ENCODE data around the gene XXYLT1. TPM values are rescaled to one million over a fixed set of nuclear protein-coding genes. Genes with fewer than 3 reads are reported as not detected.

Gene XXYLT1
- total RNA-seq, 1 experiment from 2014 or later: 25.5 TPM

DNA sequence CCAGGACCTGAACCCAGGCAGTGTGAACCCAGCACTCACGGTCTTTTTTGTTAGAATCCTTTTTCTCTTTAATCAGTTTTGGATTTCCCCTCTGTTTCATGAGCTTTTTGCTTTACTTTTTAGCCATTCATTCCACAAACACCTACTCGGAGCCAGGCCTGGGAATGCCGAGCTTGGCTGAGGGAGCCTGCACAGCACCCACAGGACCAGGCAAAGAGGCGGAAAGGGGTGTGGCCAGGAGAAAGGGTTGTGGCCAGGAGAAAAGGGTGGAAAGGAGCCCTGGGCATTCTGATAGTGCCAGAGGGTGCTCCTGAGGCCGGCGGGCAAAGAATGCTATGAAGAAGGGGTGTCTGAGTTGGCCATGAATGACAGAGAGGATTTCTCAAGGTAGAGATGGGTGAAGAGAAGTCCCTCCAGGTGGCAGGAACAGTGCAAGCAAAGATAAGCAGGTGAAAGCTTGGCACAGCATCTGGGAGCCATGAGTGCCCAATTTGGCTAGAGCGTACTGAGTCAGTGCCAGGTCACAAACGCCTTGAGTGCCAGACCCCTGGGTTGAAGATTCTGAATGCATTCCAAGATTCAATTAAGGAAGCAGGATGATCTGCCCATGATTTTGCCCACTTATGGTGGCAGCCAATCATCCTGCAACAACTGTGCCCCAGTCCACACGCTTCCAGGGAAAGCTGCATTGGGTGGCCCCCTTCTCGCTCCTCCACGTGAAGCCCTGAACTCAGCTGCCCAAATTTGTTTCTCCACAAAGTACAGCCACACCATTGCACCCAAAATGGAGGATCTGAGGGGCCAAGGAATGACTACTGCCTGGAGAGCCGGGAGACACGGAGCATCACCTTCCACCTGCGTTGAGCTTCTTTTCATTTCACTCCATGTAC lies 157.2 kb downstream of the XXYLT1 start:
- DNase-seq: no peak
- TF ChIP-seq EZH2 (IDR thresholded peaks at IDR 0.05; ENCODE audit: low read length, unreplicated experiment): no peak
- no peak for TF ChIP-seq EZH2phosphoT487 (IDR thresholded peaks at IDR 0.05; ENCODE audit: borderline replicate concordance, low read length)
- TF ChIP-seq, protein P1, sequence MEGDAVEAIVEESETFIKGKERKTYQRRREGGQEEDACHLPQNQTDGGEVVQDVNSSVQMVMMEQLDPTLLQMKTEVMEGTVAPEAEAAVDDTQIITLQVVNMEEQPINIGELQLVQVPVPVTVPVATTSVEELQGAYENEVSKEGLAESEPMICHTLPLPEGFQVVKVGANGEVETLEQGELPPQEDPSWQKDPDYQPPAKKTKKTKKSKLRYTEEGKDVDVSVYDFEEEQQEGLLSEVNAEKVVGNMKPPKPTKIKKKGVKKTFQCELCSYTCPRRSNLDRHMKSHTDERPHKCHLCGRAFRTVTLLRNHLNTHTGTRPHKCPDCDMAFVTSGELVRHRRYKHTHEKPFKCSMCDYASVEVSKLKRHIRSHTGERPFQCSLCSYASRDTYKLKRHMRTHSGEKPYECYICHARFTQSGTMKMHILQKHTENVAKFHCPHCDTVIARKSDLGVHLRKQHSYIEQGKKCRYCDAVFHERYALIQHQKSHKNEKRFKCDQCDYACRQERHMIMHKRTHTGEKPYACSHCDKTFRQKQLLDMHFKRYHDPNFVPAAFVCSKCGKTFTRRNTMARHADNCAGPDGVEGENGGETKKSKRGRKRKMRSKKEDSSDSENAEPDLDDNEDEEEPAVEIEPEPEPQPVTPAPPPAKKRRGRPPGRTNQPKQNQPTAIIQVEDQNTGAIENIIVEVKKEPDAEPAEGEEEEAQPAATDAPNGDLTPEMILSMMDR (conservative IDR thresholded peaks at IDR 0.05; ENCODE audit: low read depth, low read length): no peak
- ChIA-PET POLR2A (ENCODE audit: unreplicated experiment) (no interaction called here), CTCF (interaction anchor here (0.5 kb wide), 2 partner anchors 82 to 139 kb away, joined by 3 to 4 read pairs; no protein-coding TSS in a partner anchor)
- no peak overlapping the region for H3K9ac ChIP-seq (ENCODE audit: low read length)
- no peaks in the 10 kb centered on the region for H3K36me3 ChIP-seq (ENCODE audit: low read depth, low read length)
- ATAC-seq: no peak
- H3K4me1 ChIP-seq (ENCODE audit: insufficient read depth, low read length): peaks cover 16% of the 10 kb centered on the region
- H2AFZ ChIP-seq (ENCODE audit: low read length): no peak overlapping the region
- H3K79me2 ChIP-seq (ENCODE audit: low read length): no peaks in the 10 kb centered on the region
- H3F3A ChIP-seq (ENCODE audit: low read length, unreplicated experiment): no peaks in the 10 kb centered on the region
- no peaks in the 10 kb centered on the region for H3K9me3 ChIP-seq (ENCODE audit: low read length)
- no peaks in the 10 kb centered on the region for H4K20me1 ChIP-seq (ENCODE audit: low read length)
- BruUV-seq (replicated peaks): no TSS peak
- intact Hi-C loops (cut with micrococcal nuclease): no loop called here
- no peak overlapping the region for H3K27ac ChIP-seq (ENCODE audit: low read length)
- no peak overlapping the region for H3K4me3 ChIP-seq (ENCODE audit: low read length)
- no peaks in the 10 kb centered on the region for H3K27me3 ChIP-seq (ENCODE audit: low read length)
- H3K4me2 ChIP-seq (ENCODE audit: low read length): no peak overlapping the region
- no peaks in the 10 kb centered on the region for H3K9me2 ChIP-seq (replicated peaks; ENCODE audit: low read length)

DNA sequence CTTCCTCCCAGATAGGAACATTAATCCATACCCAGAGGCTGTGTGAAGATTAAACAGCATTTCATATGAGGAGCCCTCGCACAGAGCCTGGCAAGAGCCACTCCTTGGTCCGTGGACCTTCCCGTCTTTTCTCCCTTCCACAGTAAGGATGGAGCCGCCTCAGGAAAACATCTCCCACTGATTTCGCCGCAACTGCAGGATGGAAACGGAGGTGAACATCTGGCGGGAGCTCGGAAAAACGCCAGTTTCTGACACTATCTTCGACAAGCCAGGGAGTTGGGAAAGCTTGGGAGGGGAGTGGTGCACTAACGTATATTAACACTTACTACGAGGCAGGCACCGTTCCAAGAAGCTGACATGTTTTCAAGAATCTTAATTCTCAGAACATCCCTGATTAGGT lies 157.9 kb downstream of the XXYLT1 start:
- no peaks in the 10 kb centered on the region for H3F3A ChIP-seq (ENCODE audit: low read length, unreplicated experiment)
- no peaks in the 10 kb centered on the region for H4K20me1 ChIP-seq (ENCODE audit: low read length)
- no peaks in the 10 kb centered on the region for H3K36me3 ChIP-seq (ENCODE audit: low read depth, low read length)
- H3K9me2 ChIP-seq (replicated peaks; ENCODE audit: low read length): no peaks in the 10 kb centered on the region
- H3K4me3 ChIP-seq (ENCODE audit: low read length): no peak overlapping the region
- no peak for ATAC-seq
- H2AFZ ChIP-seq (ENCODE audit: low read length): no peak overlapping the region
- H3K9me3 ChIP-seq (ENCODE audit: low read length): no peaks in the 10 kb centered on the region
- TF ChIP-seq, protein P1 (conservative IDR thresholded peaks at IDR 0.05; ENCODE audit: low read depth, low read length): no peak
- TF ChIP-seq EZH2 (IDR thresholded peaks at IDR 0.05; ENCODE audit: low read length, unreplicated experiment) (no peak), EZH2phosphoT487 (IDR thresholded peaks at IDR 0.05; ENCODE audit: borderline replicate concordance, low read length) (no peak)
- H3K4me2 ChIP-seq (ENCODE audit: low read length): no peak overlapping the region
- peaks cover 8% of the 10 kb centered on the region for H3K4me1 ChIP-seq (ENCODE audit: insufficient read depth, low read length)
- ChIA-PET CTCF (no interaction called here), POLR2A (ENCODE audit: unreplicated experiment) (no interaction called here)
- no peak overlapping the region for H3K27ac ChIP-seq (ENCODE audit: low read length)
- BruUV-seq (replicated peaks): no TSS peak
- no peak overlapping the region for H3K9ac ChIP-seq (ENCODE audit: low read length)
- H3K27me3 ChIP-seq (ENCODE audit: low read length): no peaks in the 10 kb centered on the region
- intact Hi-C loops (cut with micrococcal nuclease): no loop called here
- H3K79me2 ChIP-seq (ENCODE audit: low read length): no peaks in the 10 kb centered on the region
- DNase-seq: no peak

DNA sequence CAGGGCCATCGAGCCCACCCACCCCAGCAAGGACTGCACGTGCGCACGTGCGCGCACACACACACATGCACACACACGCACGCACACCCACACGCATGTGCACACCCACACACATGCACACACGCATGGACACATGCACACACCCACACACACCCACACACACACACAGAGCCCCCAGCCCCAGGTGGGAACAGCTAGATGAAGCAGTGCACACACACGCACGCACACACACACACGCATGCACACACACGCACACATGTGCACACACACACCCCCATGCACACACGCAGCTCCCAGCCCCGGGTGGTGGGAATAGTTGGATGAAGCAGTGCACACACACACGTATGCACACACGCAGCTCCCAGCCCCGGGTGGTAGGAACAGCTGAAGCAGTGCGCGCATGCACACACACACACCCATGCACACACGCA lies 158.6 kb downstream of the XXYLT1 start:
- intact Hi-C loops (cut with micrococcal nuclease): no loop called here
- H3K36me3 ChIP-seq (ENCODE audit: low read depth, low read length): no peaks in the 10 kb centered on the region
- ATAC-seq: no peak
- no peak for DNase-seq
- H3K27me3 ChIP-seq (ENCODE audit: low read length): no peaks in the 10 kb centered on the region
- no peaks in the 10 kb centered on the region for H3F3A ChIP-seq (ENCODE audit: low read length, unreplicated experiment)
- H2AFZ ChIP-seq (ENCODE audit: low read length): no peak overlapping the region
- no peaks in the 10 kb centered on the region for H3K79me2 ChIP-seq (ENCODE audit: low read length)
- TF ChIP-seq EZH2phosphoT487 (IDR thresholded peaks at IDR 0.05; ENCODE audit: borderline replicate concordance, low read length) (no peak), EZH2 (IDR thresholded peaks at IDR 0.05; ENCODE audit: low read length, unreplicated experiment) (no peak)
- TF ChIP-seq, protein P1 (conservative IDR thresholded peaks at IDR 0.05; ENCODE audit: low read depth, low read length): no peak
- ChIA-PET POLR2A (ENCODE audit: unreplicated experiment) (interaction anchor here (0.6 kb wide), 1 partner anchor 482 kb away, joined by 8 read pairs; no protein-coding TSS in a partner anchor), CTCF (no interaction called here)
- H3K4me3 ChIP-seq (ENCODE audit: low read length): no peak overlapping the region
- no TSS peak for BruUV-seq (replicated peaks)
- H3K9me2 ChIP-seq (replicated peaks; ENCODE audit: low read length): no peaks in the 10 kb centered on the region
- no peak overlapping the region for H3K4me2 ChIP-seq (ENCODE audit: low read length)
- no peaks in the 10 kb centered on the region for H3K9me3 ChIP-seq (ENCODE audit: low read length)
- no peaks in the 10 kb centered on the region for H4K20me1 ChIP-seq (ENCODE audit: low read length)
- peaks cover 2% of the 10 kb centered on the region for H3K4me1 ChIP-seq (ENCODE audit: insufficient read depth, low read length)
- no peak overlapping the region for H3K27ac ChIP-seq (ENCODE audit: low read length)
- no peak overlapping the region for H3K9ac ChIP-seq (ENCODE audit: low read length)
